Measurements from ENCODE around the gene PATE1.

The PATE1 gene

GRCh38 chr11:125797641-125798040 is 51.6 kb downstream of the PATE1 start:
- no peak for DNase-seq

Data from NCI-H1436 treated with DMSO at 0.1 percent for 48 hours (cell line).